Neural cell (in vitro differentiated cells): ENCODE data around the gene SERPINB8. TPM values are rescaled to one million over a fixed set of nuclear protein-coding genes. Genes with fewer than 3 reads are reported as not detected.
A peak's percentile ranks its signal among the peaks of the same experiment; 100 is the strongest.

Experiments used
- H2AFZ ChIP-seq: fragments of 200-600, 300-800 bp; sonication (generic), shearing (Covaris generic); 2 replicates; pipeline ENCODE4 v1.6.0; 2014; ENCODE audit warnings: low read depth, mild to moderate bottlenecking, antibody characterized with exemption, low read length, moderate library complexity
- H3F3A ChIP-seq: fragments of 200-600 bp; shearing (Covaris generic); 2 replicates; pipeline ENCODE4 v1.6.1; 2016; ENCODE audit warnings: mild to moderate bottlenecking, moderate library complexity, mixed read lengths, antibody characterized with exemption, low read length; ENCODE audit not compliant: insufficient read depth, poor library complexity, severe bottlenecking
- H3K27ac ChIP-seq: fragments of 200-600, 300-800 bp; sonication (generic), shearing (Covaris generic); 2 replicates; pipeline ENCODE4 v1.5.1; 2014; ENCODE audit warnings: mild to moderate bottlenecking, low read length, moderate library complexity
- H3K27me3 ChIP-seq: fragments of 300-800, 200-600 bp; sonication (generic), shearing (Covaris generic); 2 replicates; pipeline ENCODE4 v1.6.0; 2014; ENCODE audit warnings: mild to moderate bottlenecking, low read depth, low read length, moderate library complexity; ENCODE audit not compliant: insufficient read depth
- H3K36me3 ChIP-seq: fragments of 300-800, 200-600 bp; sonication (generic), shearing (Covaris generic); 2 replicates; pipeline ENCODE4 v1.5.1; 2014; ENCODE audit warnings: mild to moderate bottlenecking, antibody characterized with exemption, low read length, moderate library complexity; ENCODE audit not compliant: insufficient read depth
- H3K4me2 ChIP-seq: fragments of 300-800, 200-600 bp; sonication (generic), shearing (Covaris generic); 2 replicates; pipeline ENCODE4 v1.6.0; 2014; ENCODE audit warnings: mild to moderate bottlenecking, low read length
- H3K4me3 ChIP-seq: fragments of 300-800, 200-600 bp; sonication (generic), shearing (Covaris generic); 2 replicates; pipeline ENCODE4 v1.5.1; 2014; ENCODE audit warnings: mild to moderate bottlenecking, low read length, moderate library complexity
- H3K79me2 ChIP-seq: fragments of 200-600 bp; shearing (Covaris generic); replicated peaks from 2 replicates; pipeline ENCODE4 v1.6.0; 2014; ENCODE audit warnings: mild to moderate bottlenecking, low read length, moderate library complexity; ENCODE audit not compliant: insufficient read depth
- H3K9ac ChIP-seq: fragments of 300-800, 200-600 bp; sonication (generic), shearing (Covaris generic); 2 replicates; pipeline ENCODE4 v1.6.1; 2016; ENCODE audit warnings: mild to moderate bottlenecking, low read length, mixed read lengths
- H3K9me2 ChIP-seq: fragments of 200-600 bp; shearing (Covaris generic); 2 replicates; pipeline ENCODE4 v1.6.1; 2016; ENCODE audit warnings: mild to moderate bottlenecking, low read length, mixed read lengths; ENCODE audit not compliant: insufficient read depth
- H3K9me3 ChIP-seq: fragments of 200-600, 300-800 bp; sonication (generic), shearing (Covaris generic); 2 replicates; pipeline ENCODE4 v1.6.1; 2016; ENCODE audit warnings: mild to moderate bottlenecking, mixed run types, low read length, moderate library complexity, mixed read lengths
- H4K20me1 ChIP-seq: fragments of 200-600 bp; shearing (Covaris generic); 2 replicates; pipeline ENCODE4 v1.6.1; 2016; ENCODE audit warnings: mild to moderate bottlenecking, mixed run types; ENCODE audit not compliant: insufficient read depth
- CTCF ChIP-seq: fragments of 450-650 bp; IDR thresholded peaks from 2 replicates; pipeline ENCODE4 v1.5.1; 2014; ENCODE audit warnings: antibody characterized with exemption, mild to moderate bottlenecking, moderate library complexity; ENCODE audit not compliant: poor library complexity, severe bottlenecking
- MXI1 ChIP-seq: fragments of 450-650 bp; conservative IDR thresholded peaks from 2 replicates; pipeline ENCODE4 v1.6.1; 2014; ENCODE audit warnings: antibody characterized with exemption, mild to moderate bottlenecking; ENCODE audit not compliant: poor library complexity, severe bottlenecking
- POLR2AphosphoS5 ChIP-seq: IDR thresholded peaks from 2 replicates; pipeline ENCODE4 v1.6.1; 2012
- RAD21 ChIP-seq: fragments of 450-650 bp; conservative IDR thresholded peaks from 2 replicates; pipeline ENCODE4 v1.6.1; 2014; ENCODE audit warnings: antibody characterized with exemption, mild to moderate bottlenecking, moderate library complexity
- REST ChIP-seq: IDR thresholded peaks from 2 replicates; pipeline ENCODE4 v1.6.1; 2012; ENCODE audit warnings: borderline replicate concordance
- SMC3 ChIP-seq: fragments of 450-650 bp; conservative IDR thresholded peaks from 2 replicates; pipeline ENCODE4 v1.6.1; 2014; ENCODE audit warnings: antibody characterized with exemption, mild to moderate bottlenecking, moderate library complexity; ENCODE audit not compliant: poor library complexity
- TAF1 ChIP-seq: IDR thresholded peaks from 2 replicates; pipeline ENCODE4 v1.6.1; 2012; ENCODE audit warnings: low read depth
- polyA plus RNA-seq: library from polyadenylated mRNA; depleted of rRNA; stranded (reverse); fragments of >200 nt; gene quantifications from 2 replicates; pipeline ENCODE4 v1.2.3, GENCODE V29; 2014

The SERPINB8 gene
- polyA plus RNA-seq, 1 donor from 2014 or later, result 2.0 TPM

GRCh38 chr18:63994783-63995399 lies 25.0 kb downstream of the SERPINB8 start:
- Histone ChIP-seq H4K20me1 (no peaks in the 10 kb centered on the region), H3K27me3 (no peaks in the 10 kb centered on the region), H3K27ac (no peak overlapping the region), H3F3A (no peaks in the 10 kb centered on the region), H3K9me3 (no peaks in the 10 kb centered on the region), H3K9ac (no peak overlapping the region), H3K36me3 (no peaks in the 10 kb centered on the region), H3K4me3 (no peak overlapping the region), H3K9me2 (no peaks in the 10 kb centered on the region), H2AFZ (no peak overlapping the region), H3K79me2 (no peaks in the 10 kb centered on the region), H3K4me2 (no peak overlapping the region)
- peak; percentile 72 for TF ChIP-seq CTCF
- peak; percentile 48 for TF ChIP-seq RAD21
- no peak for TF ChIP-seq MXI1
- no peak for TF ChIP-seq REST
- peak; percentile 50 for TF ChIP-seq SMC3

- H3K9me3 ChIP-seq, result no peaks in the 10 kb centered on the region
- H3K27me3 ChIP-seq, result no peaks in the 10 kb centered on the region
- H3F3A ChIP-seq, result no peaks in the 10 kb centered on the region
- H4K20me1 ChIP-seq, result no peaks in the 10 kb centered on the region
- no peak overlapping the region for H3K9ac ChIP-seq
- H3K79me2 ChIP-seq, result no peaks in the 10 kb centered on the region
- no peak overlapping the region for H2AFZ ChIP-seq
- H3K27ac ChIP-seq, result no peak overlapping the region
- no peak for TF ChIP-seq SMC3
- no peak for TF ChIP-seq CTCF
- TF ChIP-seq MXI1, result no peak
- TF ChIP-seq TAF1, result no peak
- TF ChIP-seq POLR2AphosphoS5, result no peak
- no peak overlapping the region for H3K4me3 ChIP-seq
- H3K9me2 ChIP-seq, result no peaks in the 10 kb centered on the region
- H3K36me3 ChIP-seq, result no peaks in the 10 kb centered on the region
- no peak overlapping the region for H3K4me2 ChIP-seq
Observed at GRCh38 chr18:63997041-63997440, 27.2 kb downstream of the SERPINB8 start.
